ENCODE data around the gene ANKMY1.

DNA sequence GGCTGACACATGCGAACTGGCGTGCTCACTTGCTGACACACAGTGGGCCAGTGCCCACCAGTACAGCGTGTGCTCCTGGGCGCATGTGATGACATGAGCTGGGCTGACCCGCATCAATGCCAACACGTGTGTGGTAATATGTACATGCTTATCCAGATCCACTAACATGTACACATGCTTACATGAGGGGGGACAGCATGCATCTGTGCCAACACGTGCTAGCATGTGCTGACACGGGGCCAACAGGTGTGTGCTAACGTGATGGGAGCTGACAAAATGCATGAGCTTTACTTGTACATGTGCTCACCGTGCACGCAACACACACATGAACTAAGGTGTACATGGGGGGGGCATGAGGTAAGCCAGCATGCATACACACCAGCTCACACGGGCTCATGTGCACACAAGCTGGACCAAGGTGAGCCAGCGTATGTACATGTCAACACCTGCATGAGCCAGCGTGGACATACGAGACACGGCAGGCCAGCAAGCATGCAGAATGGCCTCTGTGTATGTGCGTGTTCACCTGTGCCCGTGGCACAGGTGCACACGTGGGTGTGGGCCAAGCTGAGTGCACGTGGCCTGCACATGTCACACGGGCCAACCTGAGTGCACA lies 93.8 kb downstream of the ANKMY1 start:
- TF ChIP-seq, protein P1, sequence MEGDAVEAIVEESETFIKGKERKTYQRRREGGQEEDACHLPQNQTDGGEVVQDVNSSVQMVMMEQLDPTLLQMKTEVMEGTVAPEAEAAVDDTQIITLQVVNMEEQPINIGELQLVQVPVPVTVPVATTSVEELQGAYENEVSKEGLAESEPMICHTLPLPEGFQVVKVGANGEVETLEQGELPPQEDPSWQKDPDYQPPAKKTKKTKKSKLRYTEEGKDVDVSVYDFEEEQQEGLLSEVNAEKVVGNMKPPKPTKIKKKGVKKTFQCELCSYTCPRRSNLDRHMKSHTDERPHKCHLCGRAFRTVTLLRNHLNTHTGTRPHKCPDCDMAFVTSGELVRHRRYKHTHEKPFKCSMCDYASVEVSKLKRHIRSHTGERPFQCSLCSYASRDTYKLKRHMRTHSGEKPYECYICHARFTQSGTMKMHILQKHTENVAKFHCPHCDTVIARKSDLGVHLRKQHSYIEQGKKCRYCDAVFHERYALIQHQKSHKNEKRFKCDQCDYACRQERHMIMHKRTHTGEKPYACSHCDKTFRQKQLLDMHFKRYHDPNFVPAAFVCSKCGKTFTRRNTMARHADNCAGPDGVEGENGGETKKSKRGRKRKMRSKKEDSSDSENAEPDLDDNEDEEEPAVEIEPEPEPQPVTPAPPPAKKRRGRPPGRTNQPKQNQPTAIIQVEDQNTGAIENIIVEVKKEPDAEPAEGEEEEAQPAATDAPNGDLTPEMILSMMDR (IDR thresholded peaks at IDR 0.05), result no peak
- TF ChIP-seq EP300 (IDR thresholded peaks at IDR 0.05) (no peak), POLR2A (IDR thresholded peaks at IDR 0.05) (no peak)

All from stomach (tissue), 4 donors.